Measurements from ENCODE around the gene IQCH.

DNA sequence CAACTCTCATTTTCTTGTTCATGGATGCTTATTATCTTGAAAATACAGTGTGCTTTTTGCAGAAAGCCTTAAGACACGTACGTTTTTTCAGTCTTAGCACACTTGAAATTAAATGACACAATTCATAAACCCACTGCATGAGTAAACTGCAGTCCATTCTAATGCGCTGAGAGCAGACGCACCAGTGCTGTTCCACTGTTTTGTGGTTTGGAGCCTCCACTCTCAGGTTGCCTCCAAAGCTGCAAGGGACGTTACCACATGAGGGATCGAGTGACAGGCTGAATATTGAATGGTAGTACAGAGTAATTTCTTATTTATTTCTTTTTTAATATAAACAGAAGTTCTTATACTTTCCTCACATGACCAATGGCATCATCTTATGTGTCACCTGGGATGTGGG, 12.3 kb downstream of the IQCH start:
- TF ChIP-seq POLR2A (IDR thresholded peaks at IDR 0.05; ENCODE audit: low read length) = no peak
- TF ChIP-seq, protein P1, sequence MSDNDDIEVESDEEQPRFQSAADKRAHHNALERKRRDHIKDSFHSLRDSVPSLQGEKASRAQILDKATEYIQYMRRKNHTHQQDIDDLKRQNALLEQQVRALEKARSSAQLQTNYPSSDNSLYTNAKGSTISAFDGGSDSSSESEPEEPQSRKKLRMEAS (IDR thresholded peaks at IDR 0.05) = no peak
- TF ChIP-seq MYC (IDR thresholded peaks at IDR 0.05; ENCODE audit: borderline replicate concordance, low read length) = no peak
- no peak for TF ChIP-seq CTCF (IDR thresholded peaks at IDR 0.05)
- TF ChIP-seq HDAC2 (IDR thresholded peaks at IDR 0.05) = no peak
- no peak for TF ChIP-seq RFX5 (IDR thresholded peaks at IDR 0.05)
- TF ChIP-seq TP53 (CRISPR knock-in tag; IDR thresholded peaks at IDR 0.05) = no peak

All from A549 (cell line).